ENCODE measurements around the gene PSMB5. TPM values are rescaled to one million over a fixed set of nuclear protein-coding genes. Genes with fewer than 3 reads are reported as not detected.

The PSMB5 gene
- total RNA-seq, 1 experiment from 2014 or later: 162 TPM

- ChIA-PET POLR2A (interaction anchor here (1.1 to 1.3 kb wide), 2 partner anchors 10 to 11 kb away, joined by 3 to 4 read pairs; no protein-coding TSS in a partner anchor), CTCF (interaction anchor here (0.9 to 1.0 kb wide), 4 partner anchors 12 to 166 kb away, joined by 3 to 5 read pairs (median 3); no protein-coding TSS in a partner anchor)
- H3K4me1 Mint-ChIP-seq (ENCODE audit: insufficient read depth, unreplicated experiment): no peaks in the 10 kb centered on the region
- TF ChIP-seq, protein P1, sequence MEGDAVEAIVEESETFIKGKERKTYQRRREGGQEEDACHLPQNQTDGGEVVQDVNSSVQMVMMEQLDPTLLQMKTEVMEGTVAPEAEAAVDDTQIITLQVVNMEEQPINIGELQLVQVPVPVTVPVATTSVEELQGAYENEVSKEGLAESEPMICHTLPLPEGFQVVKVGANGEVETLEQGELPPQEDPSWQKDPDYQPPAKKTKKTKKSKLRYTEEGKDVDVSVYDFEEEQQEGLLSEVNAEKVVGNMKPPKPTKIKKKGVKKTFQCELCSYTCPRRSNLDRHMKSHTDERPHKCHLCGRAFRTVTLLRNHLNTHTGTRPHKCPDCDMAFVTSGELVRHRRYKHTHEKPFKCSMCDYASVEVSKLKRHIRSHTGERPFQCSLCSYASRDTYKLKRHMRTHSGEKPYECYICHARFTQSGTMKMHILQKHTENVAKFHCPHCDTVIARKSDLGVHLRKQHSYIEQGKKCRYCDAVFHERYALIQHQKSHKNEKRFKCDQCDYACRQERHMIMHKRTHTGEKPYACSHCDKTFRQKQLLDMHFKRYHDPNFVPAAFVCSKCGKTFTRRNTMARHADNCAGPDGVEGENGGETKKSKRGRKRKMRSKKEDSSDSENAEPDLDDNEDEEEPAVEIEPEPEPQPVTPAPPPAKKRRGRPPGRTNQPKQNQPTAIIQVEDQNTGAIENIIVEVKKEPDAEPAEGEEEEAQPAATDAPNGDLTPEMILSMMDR (IDR thresholded peaks at IDR 0.05; ENCODE audit: unreplicated experiment): no peak
- no TSS peak for BruUV-seq (replicated peaks)
- peaks cover 21% of the 10 kb centered on the region for H3K36me3 Mint-ChIP-seq (ENCODE audit: insufficient read depth, unreplicated experiment)
- no peaks in the 10 kb centered on the region for H3K9me3 Mint-ChIP-seq (ENCODE audit: unreplicated experiment)
- intact Hi-C loops (cut with micrococcal nuclease): no loop called here
- H3K27me3 Mint-ChIP-seq (ENCODE audit: insufficient read depth, unreplicated experiment): no peaks in the 10 kb centered on the region
- H3K4me3 Mint-ChIP-seq (ENCODE audit: unreplicated experiment): no peak overlapping the region
- DNase-seq (ENCODE audit: unreplicated experiment): no peak
- no peak overlapping the region for H3K27ac Mint-ChIP-seq (ENCODE audit: low read depth, unreplicated experiment)
Measured at GRCh38 chr14:23021434-23021833, 13.3 kb downstream of the PSMB5 start.

GRCh38 chr14:23020143-23021128, 14.3 kb downstream of the PSMB5 start:
- TF ChIP-seq, protein P1 (IDR thresholded peaks at IDR 0.05; ENCODE audit: unreplicated experiment): no peak
- POLR2A ChIA-PET: interaction anchor here (0.6 to 1.3 kb wide), 3 partner anchors 9 to 72 kb away, joined by 3 to 4 read pairs (median 3); no protein-coding TSS in a partner anchor
- H3K4me3 Mint-ChIP-seq (ENCODE audit: unreplicated experiment): no peak overlapping the region
- no peak for DNase-seq (ENCODE audit: unreplicated experiment)
- CTCF ChIA-PET: interaction anchor here (0.6 to 1.9 kb wide), 6 partner anchors 11 to 551 kb away, joined by 3 to 8 read pairs (median 4); partner anchors contain the start of gene CDH24
- intact Hi-C loops (cut with micrococcal nuclease): no loop called here
- H3K9me3 Mint-ChIP-seq (ENCODE audit: unreplicated experiment): no peaks in the 10 kb centered on the region
- H3K27me3 Mint-ChIP-seq (ENCODE audit: insufficient read depth, unreplicated experiment): no peaks in the 10 kb centered on the region
- peaks cover 11% of the 10 kb centered on the region for H3K36me3 Mint-ChIP-seq (ENCODE audit: insufficient read depth, unreplicated experiment)
- BruUV-seq (replicated peaks): no TSS peak
- H3K4me1 Mint-ChIP-seq (ENCODE audit: insufficient read depth, unreplicated experiment): no peaks in the 10 kb centered on the region
- H3K27ac Mint-ChIP-seq (ENCODE audit: low read depth, unreplicated experiment): no peak overlapping the region

DNA sequence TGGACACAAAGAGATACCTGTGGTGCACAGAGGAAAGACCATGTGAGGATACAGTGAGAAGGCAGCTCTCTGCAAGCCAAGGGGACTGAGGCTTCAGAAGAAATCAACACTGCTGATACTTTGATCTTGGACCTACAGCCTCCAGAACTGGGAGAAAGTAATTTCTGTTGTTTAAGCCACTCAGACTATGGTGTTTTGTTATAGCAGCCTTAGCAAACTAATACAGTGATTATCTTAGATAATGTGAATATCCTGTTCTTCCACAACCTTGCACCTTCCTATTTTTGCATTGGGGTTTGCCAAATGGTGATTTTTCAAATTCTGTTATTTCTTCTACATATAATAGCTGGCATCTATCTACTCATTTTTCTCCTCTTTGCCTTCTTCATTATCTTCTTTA, 16.6 kb downstream of the PSMB5 start:
- ChIA-PET POLR2A (interaction anchor here (0.7 kb wide), 1 partner anchor 11 kb away, joined by 3 read pairs; no protein-coding TSS in a partner anchor), CTCF (interaction anchor here (0.8 to 1.3 kb wide), 3 partner anchors 9 to 63 kb away, joined by 3 to 5 read pairs (median 3); no protein-coding TSS in a partner anchor)
- Mint-ChIP-seq H3K36me3 (ENCODE audit: insufficient read depth, unreplicated experiment) (no peaks in the 10 kb centered on the region), H3K4me3 (ENCODE audit: unreplicated experiment) (no peak overlapping the region), H3K9me3 (ENCODE audit: unreplicated experiment) (no peaks in the 10 kb centered on the region), H3K27ac (ENCODE audit: low read depth, unreplicated experiment) (no peak overlapping the region), H3K27me3 (ENCODE audit: insufficient read depth, unreplicated experiment) (no peaks in the 10 kb centered on the region), H3K4me1 (ENCODE audit: insufficient read depth, unreplicated experiment) (no peaks in the 10 kb centered on the region)
- intact Hi-C loops (cut with micrococcal nuclease): no loop called here
- DNase-seq (ENCODE audit: unreplicated experiment): no peak
- no TSS peak for BruUV-seq (replicated peaks)
- TF ChIP-seq, protein P1 (IDR thresholded peaks at IDR 0.05; ENCODE audit: unreplicated experiment): no peak

GRCh38 chr14:23017091-23017490, 17.6 kb downstream of the PSMB5 start:
- intact Hi-C loops (cut with micrococcal nuclease): no loop called here
- TF ChIP-seq, protein P1 (IDR thresholded peaks at IDR 0.05; ENCODE audit: unreplicated experiment): no peak
- POLR2A ChIA-PET: interaction anchor here (1.0 to 2.0 kb wide), 2 partner anchors 10 to 22 kb away, joined by 5 to 10 read pairs; no protein-coding TSS in a partner anchor
- CTCF ChIA-PET: interaction anchor here (0.6 to 3.6 kb wide), 5 partner anchors 8 to 31 kb away, joined by 3 to 25 read pairs (median 3); no protein-coding TSS in a partner anchor
- Mint-ChIP-seq H3K27me3 (ENCODE audit: insufficient read depth, unreplicated experiment) (no peaks in the 10 kb centered on the region), H3K4me3 (ENCODE audit: unreplicated experiment) (no peak overlapping the region), H3K36me3 (ENCODE audit: insufficient read depth, unreplicated experiment) (no peaks in the 10 kb centered on the region), H3K9me3 (ENCODE audit: unreplicated experiment) (no peaks in the 10 kb centered on the region), H3K27ac (ENCODE audit: low read depth, unreplicated experiment) (no peak overlapping the region), H3K4me1 (ENCODE audit: insufficient read depth, unreplicated experiment) (no peaks in the 10 kb centered on the region)
- no TSS peak for BruUV-seq (replicated peaks)
- no peak for DNase-seq (ENCODE audit: unreplicated experiment)

All from MCF 10A (cell line).